Liver (tissue), 9 donors: ENCODE data around the gene PPP1R26. TPM values are rescaled to one million over a fixed set of nuclear protein-coding genes. Genes with fewer than 3 reads are reported as not detected.

ENCODE experiments used
- DNase-seq: peaks from one replicate; pipeline ENCODE4 v3.0.0-alpha.2; 2017; ENCODE audit warnings: low spot score
- H3K27ac ChIP-seq, 2 donors: one replicate each; pipeline ENCODE4 v1.7.0; 2013; ENCODE audit warnings: inconsistent platforms in 2 of 2, low read length in 2 of 2, control low read depth in 1 of 2, low read depth in 1 of 2, mild to moderate bottlenecking in 1 of 2
- H3K27me3 ChIP-seq, 4 donors: one replicate each; pipeline versions ENCODE4 v1.6.1 to v1.7.0; 2013; ENCODE audit warnings: low read length in 3 of 4, inconsistent platforms in 1 of 4, mild to moderate bottlenecking in 1 of 4, moderate library complexity in 1 of 4; ENCODE audit not compliant: control insufficient read depth in 4 of 4, insufficient read depth in 4 of 4
- H3K36me3 ChIP-seq, 4 donors: one replicate each; pipeline versions ENCODE4 v1.6.1 to v1.7.0; 2013; ENCODE audit warnings: low read length in 3 of 4, mild to moderate bottlenecking in 3 of 4, low read depth in 1 of 4, moderate library complexity in 1 of 4; ENCODE audit not compliant: control insufficient read depth in 4 of 4, insufficient read depth in 3 of 4
- H3K4me1 ChIP-seq, 4 donors: one replicate each; pipeline versions ENCODE4 v1.6.1 to v1.7.0; 2013; ENCODE audit warnings: low read length in 3 of 4, mild to moderate bottlenecking in 3 of 4, moderate library complexity in 1 of 4; ENCODE audit not compliant: control insufficient read depth in 4 of 4, insufficient read depth in 4 of 4
- H3K4me3 ChIP-seq, 3 donors: one replicate each; pipeline versions ENCODE4 v1.6.1 to v1.7.0; 2013; ENCODE audit warnings: low read length in 3 of 3, control low read depth in 1 of 3, low read depth in 1 of 3, mild to moderate bottlenecking in 1 of 3
- H3K9ac ChIP-seq, 2 donors: one replicate each; pipeline ENCODE4 v1.7.0; 2013; ENCODE audit warnings: low read length in 2 of 2, mild to moderate bottlenecking in 2 of 2, moderate library complexity in 2 of 2, control low read depth in 1 of 2, low read depth in 1 of 2
- H3K9me3 ChIP-seq, 4 donors: one replicate each; pipeline versions ENCODE4 v1.6.1 to v1.7.0; 2013; ENCODE audit warnings: low read length in 3 of 4; ENCODE audit not compliant: control insufficient read depth in 4 of 4
- ATF3 ChIP-seq: IDR thresholded peaks from 2 replicates; pipeline ENCODE4 v1.6.1; 2016; ENCODE audit warnings: antibody characterized with exemption
- CTCF ChIP-seq: fragments of 150-350 bp; IDR thresholded peaks from 2 replicates; pipeline ENCODE4 v1.5.1; 2017; ENCODE audit warnings: improper control_type of control experiment, low read depth, low read length; ENCODE audit not compliant: missing input control
- FOXA2 ChIP-seq: IDR thresholded peaks from 2 replicates; pipeline ENCODE4 v1.6.1; 2016; ENCODE audit warnings: antibody characterized with exemption
- GABPA ChIP-seq, 2 donors: IDR thresholded peaks in 1 of 2; conservative IDR thresholded peaks in 1 of 2; 2 replicates each; pipeline ENCODE4 v1.6.1; 2016; ENCODE audit warnings: antibody characterized with exemption in 2 of 2, mild to moderate bottlenecking in 1 of 2, moderate library complexity in 1 of 2
- HNF4A ChIP-seq, 2 donors: conservative IDR thresholded peaks; 2 replicates each; pipeline ENCODE4 v1.6.1; 2016; ENCODE audit warnings: antibody characterized with exemption in 2 of 2, mild to moderate bottlenecking in 2 of 2
- JUND ChIP-seq, 2 donors: IDR thresholded peaks; 2 replicates each; pipeline ENCODE4 v1.6.1; 2016; ENCODE audit warnings: antibody characterized with exemption in 2 of 2
- MAX ChIP-seq: IDR thresholded peaks from 2 replicates; pipeline ENCODE4 v1.6.1; 2016; ENCODE audit warnings: antibody characterized with exemption
- NR2F2 ChIP-seq: IDR thresholded peaks from 2 replicates; pipeline ENCODE4 v1.6.1; 2016; ENCODE audit warnings: antibody characterized with exemption
- RAD21 ChIP-seq, 2 donors: IDR thresholded peaks; 2 replicates each; pipeline ENCODE4 v1.6.1; 2016; ENCODE audit warnings: antibody characterized with exemption in 2 of 2, mild to moderate bottlenecking in 2 of 2
- REST ChIP-seq: IDR thresholded peaks from 2 replicates; pipeline ENCODE4 v1.6.1; 2016; ENCODE audit warnings: antibody characterized with exemption, mild to moderate bottlenecking
- RXRA ChIP-seq, 2 donors: IDR thresholded peaks; 2 replicates each; pipeline ENCODE4 v1.6.1; 2017 to 2018; ENCODE audit warnings: antibody characterized with exemption in 2 of 2, mild to moderate bottlenecking in 1 of 2
- SP1 ChIP-seq: IDR thresholded peaks from 2 replicates; pipeline ENCODE4 v1.6.1; 2018; ENCODE audit warnings: antibody characterized with exemption, mild to moderate bottlenecking
- TAF1 ChIP-seq: conservative IDR thresholded peaks from 2 replicates; pipeline ENCODE4 v1.6.1; 2016; ENCODE audit warnings: antibody characterized with exemption, mild to moderate bottlenecking
- YY1 ChIP-seq: IDR thresholded peaks from 2 replicates; pipeline ENCODE4 v1.6.1; 2016; ENCODE audit warnings: antibody characterized with exemption, mild to moderate bottlenecking
- ZBTB33 ChIP-seq: IDR thresholded peaks from 2 replicates; pipeline ENCODE4 v1.6.1; 2016; ENCODE audit warnings: antibody characterized with exemption
- WGBS: extraction: QIAGEN DNeasy Blood & Tissue Kit; methylation state at CpG from one replicate; pipeline ENCODE4 v1.1.7; 2013; 5-methylcytosine and 5-hydroxymethylcytosine counted together
- polyA plus RNA-seq, 2 donors: library from polyadenylated mRNA; stranded (reverse) in 1 of 2; unstranded in 1 of 2; fragments of 200-250 nt in 1 of 2; fragments of >200 nt in 1 of 2; fragmentation: Nextera tagmentation in 1 of 2; extraction: Ambion mirVana in 1 of 2; gene quantifications; one replicate each; pipeline versions ENCODE4 v1.2.1 to v1.2.3, GENCODE V29; 2013 to 2015
- total RNA-seq, 2 donors: library from RNA; depleted of rRNA; stranded (reverse); fragments of >200 nt; gene quantifications; one replicate each; pipeline ENCODE4 v1.2.3, GENCODE V29; 2014
- donor health status: healthy.
- donor health status: healthy.
- donor health status: healthy.
- donor health status: healthy.
- donor health status: healthy.

PPP1R26 gene
- total and polyA plus RNA-seq, 4 donors, result 1.5 to 9.5 (median 4.2) TPM

GRCh38 chr9:135516132-135516860, 36.7 kb downstream of the PPP1R26 start (continued):
- TF ChIP-seq JUND (IDR thresholded peaks at IDR 0.05), result no peak
- no peak for TF ChIP-seq NR2F2

GRCh38 chr9:135517407-135517822, 37.8 kb downstream of the PPP1R26 start:
- TF ChIP-seq ATF3 (no peak), GABPA (IDR thresholded peaks at IDR 0.05 in 1 of 2, conservative IDR thresholded peaks at IDR 0.05 in 1 of 2) (no peak), RAD21 (IDR thresholded peaks at IDR 0.05) (no peak), FOXA2 (no peak)
- no peak overlapping the region for H3K4me3 ChIP-seq
- no peaks in the 10 kb centered on the region for H3K9me3 ChIP-seq
- H3K27ac ChIP-seq, result no peak overlapping the region
- no peaks in the 10 kb centered on the region for H3K36me3 ChIP-seq
- no peak for DNase-seq
- H3K27me3 ChIP-seq, result no peaks in the 10 kb centered on the region
- 88% methylated on average over 24 of the region's 24 CpGs for WGBS
- no peak overlapping the region for H3K9ac ChIP-seq
- H3K4me1 ChIP-seq, result no peaks in the 10 kb centered on the region

GRCh38 chr9:135519179-135519971, 39.8 kb downstream of the PPP1R26 start:
- H3K27me3 ChIP-seq, result no peaks in the 10 kb centered on the region
- no peak for TF ChIP-seq NR2F2
- no peak for TF ChIP-seq ATF3
- TF ChIP-seq RXRA (IDR thresholded peaks at IDR 0.05), result no peak
- TF ChIP-seq TAF1, result no peak
- no peak for TF ChIP-seq ZBTB33
- no peak for TF ChIP-seq GABPA (IDR thresholded peaks at IDR 0.05 in 1 of 2, conservative IDR thresholded peaks at IDR 0.05 in 1 of 2)
- TF ChIP-seq SP1, result no peak
- TF ChIP-seq MAX, result no peak
- TF ChIP-seq HNF4A (conservative IDR thresholded peaks at IDR 0.05), result no peak
- TF ChIP-seq YY1, result no peak
- TF ChIP-seq JUND (IDR thresholded peaks at IDR 0.05), result no peak
- TF ChIP-seq FOXA2, result no peak
- no peak for TF ChIP-seq REST
- TF ChIP-seq CTCF, result no peak
- H3K9me3 ChIP-seq, result no peaks in the 10 kb centered on the region
- no peaks in the 10 kb centered on the region for H3K36me3 ChIP-seq
- no peak overlapping the region for H3K27ac ChIP-seq
- no peak overlapping the region for H3K4me3 ChIP-seq
- no peaks in the 10 kb centered on the region for H3K4me1 ChIP-seq
- no peak overlapping the region for H3K9ac ChIP-seq
- 91% methylated on average over 10 of the region's 10 CpGs for WGBS
- no peak for DNase-seq
